ENCODE measurements around the gene TCF7.

Gene TCF7

GRCh38 chr5:134171972-134172371, 57.5 kb downstream of the TCF7 start:
- H3K27ac ChIP-seq: no peak overlapping the region
- TF ChIP-seq ZFX (IDR thresholded peaks at IDR 0.05; ENCODE audit: borderline replicate concordance): no peak
- peak; percentile 87 for TF ChIP-seq CTCF (IDR thresholded peaks at IDR 0.05)

GRCh38 chr5:134174841-134175839, 60.7 kb downstream of the TCF7 start:
- H3K27ac ChIP-seq: peak overlapping the region; percentile 94
- no peak for TF ChIP-seq CTCF (IDR thresholded peaks at IDR 0.05)
- TF ChIP-seq ZFX (IDR thresholded peaks at IDR 0.05; ENCODE audit: borderline replicate concordance): no peak

- TF ChIP-seq ZFX (IDR thresholded peaks at IDR 0.05; ENCODE audit: borderline replicate concordance): no peak
- TF ChIP-seq CTCF (IDR thresholded peaks at IDR 0.05): no peak
- peak overlapping the region; percentile 94 for H3K27ac ChIP-seq
Observed at GRCh38 chr5:134175921-134176510, 61.5 kb downstream of the TCF7 start.

- TF ChIP-seq ZFX (IDR thresholded peaks at IDR 0.05; ENCODE audit: borderline replicate concordance) (peak; percentile 93), CTCF (IDR thresholded peaks at IDR 0.05) (peak; percentile 16; the same call in 1 of the 2 replicates)
- peak within 1 kb of the TSS; percentile 94 for H3K27ac ChIP-seq
Observed at GRCh38 chr5:134176511-134177368, 62.3 kb downstream of the TCF7 start, which contains the start of gene SKP1. Gene SKP1, minus strand, starts transcription at chr5:134176950. Its CDS starts 2,928 bp downstream, at chr5:134174022.

- peak overlapping the region; percentile 94 for H3K27ac ChIP-seq
Observed at GRCh38 chr5:134177369-134178095, 63.1 kb downstream of the TCF7 start.

More at GRCh38 chr5:134177369-134178095, 63.1 kb downstream of the TCF7 start:
- no peak for TF ChIP-seq ZFX (IDR thresholded peaks at IDR 0.05; ENCODE audit: borderline replicate concordance)
- TF ChIP-seq CTCF (IDR thresholded peaks at IDR 0.05): no peak

Measured in 22Rv1 (cell line).